ENCODE data around the gene LSM12.
A peak's percentile ranks its signal among the peaks of the same experiment; 100 is the strongest.

Gene LSM12

DNA sequence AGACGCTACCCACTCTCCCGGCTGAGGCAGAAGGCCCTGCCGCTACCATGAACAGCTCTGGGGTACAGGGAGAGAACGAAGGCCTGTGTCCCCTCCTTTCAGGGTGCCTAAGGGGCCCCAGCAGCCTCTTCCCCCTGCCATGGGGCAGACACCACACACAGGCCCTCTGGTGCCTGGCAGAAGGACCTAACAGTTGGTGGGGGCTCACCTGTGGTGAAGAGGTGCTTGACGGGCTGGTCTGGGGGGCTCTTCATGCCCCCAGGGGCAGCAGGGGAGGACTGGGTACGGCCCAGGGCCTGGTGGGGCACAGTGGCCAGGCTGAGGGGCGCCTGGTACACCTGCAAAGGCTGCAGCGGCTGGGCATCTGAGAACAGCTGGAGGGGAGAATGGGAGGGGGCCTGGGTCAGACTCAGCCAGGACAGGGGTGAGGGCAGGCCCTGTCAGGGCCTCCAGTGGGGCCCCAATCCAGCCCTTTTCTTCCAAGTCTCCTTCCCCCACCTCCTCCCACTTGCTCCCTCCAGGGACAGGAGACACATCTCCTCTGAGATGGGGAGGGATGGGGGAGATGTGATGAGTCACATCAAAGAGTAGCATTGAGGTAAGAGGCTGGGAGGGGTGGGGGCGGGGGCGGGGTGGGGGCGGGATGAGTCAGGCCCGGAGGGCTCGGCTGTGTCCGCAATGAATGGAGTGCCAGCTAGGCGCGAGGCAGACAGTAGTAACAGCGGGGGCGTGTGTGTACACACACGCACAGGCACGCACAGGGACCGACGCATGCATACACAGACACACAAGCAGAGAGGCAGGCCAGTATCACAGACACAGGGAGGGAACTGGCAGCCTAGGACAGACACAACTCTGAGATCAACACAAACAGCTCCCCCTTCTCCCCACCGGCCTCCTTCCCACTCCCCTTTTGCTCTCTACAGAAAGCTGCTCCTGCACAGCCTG is 20.2 kb upstream of the LSM12 start (continued):
- TF ChIP-seq, protein P1, sequence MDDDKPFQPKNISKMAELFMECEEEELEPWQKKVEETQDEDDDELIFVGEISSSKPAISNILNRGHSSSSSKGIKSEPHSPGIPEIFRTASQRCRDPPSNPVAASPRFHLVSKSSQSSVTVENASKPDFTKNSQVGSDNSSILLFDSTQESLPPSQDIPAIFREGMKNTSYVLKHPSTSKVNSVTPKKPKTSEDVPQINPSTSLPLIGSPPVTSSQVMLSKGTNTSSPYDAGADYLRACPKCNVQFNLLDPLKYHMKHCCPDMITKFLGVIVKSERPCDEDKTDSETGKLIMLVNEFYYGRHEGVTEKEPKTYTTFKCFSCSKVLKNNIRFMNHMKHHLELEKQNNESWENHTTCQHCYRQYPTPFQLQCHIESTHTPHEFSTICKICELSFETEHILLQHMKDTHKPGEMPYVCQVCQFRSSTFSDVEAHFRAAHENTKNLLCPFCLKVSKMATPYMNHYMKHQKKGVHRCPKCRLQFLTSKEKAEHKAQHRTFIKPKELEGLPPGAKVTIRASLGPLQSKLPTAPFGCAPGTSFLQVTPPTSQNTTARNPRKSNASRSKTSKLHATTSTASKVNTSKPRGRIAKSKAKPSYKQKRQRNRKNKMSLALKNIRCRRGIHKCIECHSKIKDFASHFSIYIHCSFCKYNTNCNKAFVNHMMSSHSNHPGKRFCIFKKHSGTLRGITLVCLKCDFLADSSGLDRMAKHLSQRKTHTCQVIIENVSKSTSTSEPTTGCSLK (tag by site-specific recombination; IDR thresholded peaks at IDR 0.05) = no peak
- peak; percentile 81 for TF ChIP-seq SP7 (tag by site-specific recombination; IDR thresholded peaks at IDR 0.05)
- TF ChIP-seq ZNF426 (tag by site-specific recombination; IDR thresholded peaks at IDR 0.05) = no peak
- peak; percentile 83 for TF ChIP-seq ZNF600 (tag by site-specific recombination; IDR thresholded peaks at IDR 0.05)
- no peak for TF ChIP-seq ZNF248 (tag by site-specific recombination; IDR thresholded peaks at IDR 0.05)
- TF ChIP-seq ZNF585B (tag by site-specific recombination; IDR thresholded peaks at IDR 0.05) = no peak
- TF ChIP-seq, protein P2, sequence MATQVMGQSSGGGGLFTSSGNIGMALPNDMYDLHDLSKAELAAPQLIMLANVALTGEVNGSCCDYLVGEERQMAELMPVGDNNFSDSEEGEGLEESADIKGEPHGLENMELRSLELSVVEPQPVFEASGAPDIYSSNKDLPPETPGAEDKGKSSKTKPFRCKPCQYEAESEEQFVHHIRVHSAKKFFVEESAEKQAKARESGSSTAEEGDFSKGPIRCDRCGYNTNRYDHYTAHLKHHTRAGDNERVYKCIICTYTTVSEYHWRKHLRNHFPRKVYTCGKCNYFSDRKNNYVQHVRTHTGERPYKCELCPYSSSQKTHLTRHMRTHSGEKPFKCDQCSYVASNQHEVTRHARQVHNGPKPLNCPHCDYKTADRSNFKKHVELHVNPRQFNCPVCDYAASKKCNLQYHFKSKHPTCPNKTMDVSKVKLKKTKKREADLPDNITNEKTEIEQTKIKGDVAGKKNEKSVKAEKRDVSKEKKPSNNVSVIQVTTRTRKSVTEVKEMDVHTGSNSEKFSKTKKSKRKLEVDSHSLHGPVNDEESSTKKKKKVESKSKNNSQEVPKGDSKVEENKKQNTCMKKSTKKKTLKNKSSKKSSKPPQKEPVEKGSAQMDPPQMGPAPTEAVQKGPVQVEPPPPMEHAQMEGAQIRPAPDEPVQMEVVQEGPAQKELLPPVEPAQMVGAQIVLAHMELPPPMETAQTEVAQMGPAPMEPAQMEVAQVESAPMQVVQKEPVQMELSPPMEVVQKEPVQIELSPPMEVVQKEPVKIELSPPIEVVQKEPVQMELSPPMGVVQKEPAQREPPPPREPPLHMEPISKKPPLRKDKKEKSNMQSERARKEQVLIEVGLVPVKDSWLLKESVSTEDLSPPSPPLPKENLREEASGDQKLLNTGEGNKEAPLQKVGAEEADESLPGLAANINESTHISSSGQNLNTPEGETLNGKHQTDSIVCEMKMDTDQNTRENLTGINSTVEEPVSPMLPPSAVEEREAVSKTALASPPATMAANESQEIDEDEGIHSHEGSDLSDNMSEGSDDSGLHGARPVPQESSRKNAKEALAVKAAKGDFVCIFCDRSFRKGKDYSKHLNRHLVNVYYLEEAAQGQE (tag by site-specific recombination; IDR thresholded peaks at IDR 0.05) = no peak
- TF ChIP-seq, protein P3, sequence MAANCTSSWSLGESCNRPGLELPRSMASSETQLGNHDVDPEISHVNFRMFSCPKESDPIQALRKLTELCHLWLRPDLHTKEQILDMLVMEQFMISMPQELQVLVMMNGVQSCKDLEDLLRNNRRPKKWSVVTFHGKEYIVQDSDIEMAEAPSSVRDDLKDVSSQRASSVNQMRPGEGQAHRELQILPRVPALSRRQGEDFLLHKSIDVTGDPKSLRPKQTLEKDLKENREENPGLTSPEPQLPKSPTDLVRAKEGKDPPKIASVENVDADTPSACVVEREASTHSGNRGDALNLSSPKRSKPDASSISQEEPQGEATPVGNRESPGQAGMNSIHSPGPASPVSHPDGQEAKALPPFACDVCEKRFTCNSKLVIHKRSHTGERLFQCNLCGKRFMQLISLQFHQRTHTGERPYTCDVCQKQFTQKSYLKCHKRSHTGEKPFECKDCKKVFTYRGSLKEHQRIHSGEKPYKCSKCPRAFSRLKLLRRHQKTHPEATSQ (tag by site-specific recombination; IDR thresholded peaks at IDR 0.05) = no peak
- TF ChIP-seq ZNF658 (tag by site-specific recombination; IDR thresholded peaks at IDR 0.05) = no peak
- no peak for TF ChIP-seq ZNF23 (tag by site-specific recombination; IDR thresholded peaks at IDR 0.05; ENCODE audit: borderline replicate concordance)
- no peak for TF ChIP-seq ZNF302 (tag by site-specific recombination; IDR thresholded peaks at IDR 0.05; ENCODE audit: low read depth)
- no peak for TF ChIP-seq ZBTB20 (tag by site-specific recombination; IDR thresholded peaks at IDR 0.05)
- TF ChIP-seq, protein P4, sequence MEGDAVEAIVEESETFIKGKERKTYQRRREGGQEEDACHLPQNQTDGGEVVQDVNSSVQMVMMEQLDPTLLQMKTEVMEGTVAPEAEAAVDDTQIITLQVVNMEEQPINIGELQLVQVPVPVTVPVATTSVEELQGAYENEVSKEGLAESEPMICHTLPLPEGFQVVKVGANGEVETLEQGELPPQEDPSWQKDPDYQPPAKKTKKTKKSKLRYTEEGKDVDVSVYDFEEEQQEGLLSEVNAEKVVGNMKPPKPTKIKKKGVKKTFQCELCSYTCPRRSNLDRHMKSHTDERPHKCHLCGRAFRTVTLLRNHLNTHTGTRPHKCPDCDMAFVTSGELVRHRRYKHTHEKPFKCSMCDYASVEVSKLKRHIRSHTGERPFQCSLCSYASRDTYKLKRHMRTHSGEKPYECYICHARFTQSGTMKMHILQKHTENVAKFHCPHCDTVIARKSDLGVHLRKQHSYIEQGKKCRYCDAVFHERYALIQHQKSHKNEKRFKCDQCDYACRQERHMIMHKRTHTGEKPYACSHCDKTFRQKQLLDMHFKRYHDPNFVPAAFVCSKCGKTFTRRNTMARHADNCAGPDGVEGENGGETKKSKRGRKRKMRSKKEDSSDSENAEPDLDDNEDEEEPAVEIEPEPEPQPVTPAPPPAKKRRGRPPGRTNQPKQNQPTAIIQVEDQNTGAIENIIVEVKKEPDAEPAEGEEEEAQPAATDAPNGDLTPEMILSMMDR (tag by site-specific recombination; IDR thresholded peaks at IDR 0.05) = no peak
- TF ChIP-seq ZNF266 (tag by site-specific recombination; IDR thresholded peaks at IDR 0.05; ENCODE audit: low read depth) = no peak
- no peak for TF ChIP-seq ZNF121 (tag by site-specific recombination; IDR thresholded peaks at IDR 0.05)
- no peak for TF ChIP-seq GFI1B (tag by site-specific recombination; IDR thresholded peaks at IDR 0.05)
- TF ChIP-seq BCL11B (tag by site-specific recombination; IDR thresholded peaks at IDR 0.05; ENCODE audit: low read depth) = no peak
- TF ChIP-seq ZNF560 (tag by site-specific recombination; IDR thresholded peaks at IDR 0.05; ENCODE audit: borderline replicate concordance) = no peak
- TF ChIP-seq ZNF155 (tag by site-specific recombination; IDR thresholded peaks at IDR 0.05) = no peak
- no peak for TF ChIP-seq ZNF366 (tag by site-specific recombination; conservative IDR thresholded peaks at IDR 0.05)
- no peak for TF ChIP-seq ZNF211 (tag by site-specific recombination; IDR thresholded peaks at IDR 0.05; ENCODE audit: low read depth)
- no peak for TF ChIP-seq ZNF169 (tag by site-specific recombination; IDR thresholded peaks at IDR 0.05)
- no peak for TF ChIP-seq ZNF510 (tag by site-specific recombination; IDR thresholded peaks at IDR 0.05; ENCODE audit: insufficient replicate concordance)
- TF ChIP-seq ZSCAN30 (tag by site-specific recombination; IDR thresholded peaks at IDR 0.05) = no peak
- TF ChIP-seq, protein P5, sequence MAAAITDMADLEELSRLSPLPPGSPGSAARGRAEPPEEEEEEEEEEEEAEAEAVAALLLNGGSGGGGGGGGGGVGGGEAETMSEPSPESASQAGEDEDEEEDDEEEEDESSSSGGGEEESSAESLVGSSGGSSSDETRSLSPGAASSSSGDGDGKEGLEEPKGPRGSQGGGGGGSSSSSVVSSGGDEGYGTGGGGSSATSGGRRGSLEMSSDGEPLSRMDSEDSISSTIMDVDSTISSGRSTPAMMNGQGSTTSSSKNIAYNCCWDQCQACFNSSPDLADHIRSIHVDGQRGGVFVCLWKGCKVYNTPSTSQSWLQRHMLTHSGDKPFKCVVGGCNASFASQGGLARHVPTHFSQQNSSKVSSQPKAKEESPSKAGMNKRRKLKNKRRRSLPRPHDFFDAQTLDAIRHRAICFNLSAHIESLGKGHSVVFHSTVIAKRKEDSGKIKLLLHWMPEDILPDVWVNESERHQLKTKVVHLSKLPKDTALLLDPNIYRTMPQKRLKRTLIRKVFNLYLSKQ (tag by site-specific recombination; IDR thresholded peaks at IDR 0.05; ENCODE audit: borderline replicate concordance) = no peak
- TF ChIP-seq ZNF394 (tag by site-specific recombination; IDR thresholded peaks at IDR 0.05; ENCODE audit: borderline replicate concordance) = peak; percentile 18; the same call in 1 of the 2 replicates
- TF ChIP-seq ZNF548 (tag by site-specific recombination; IDR thresholded peaks at IDR 0.05) = no peak
- no peak for TF ChIP-seq ZNF571 (tag by site-specific recombination; IDR thresholded peaks at IDR 0.05)

Measured in HEK293 (cell line).